IPS-20b (cell line): Measurements from ENCODE around the gene NFAM1.

Experiments
- H3K27ac ChIP-seq: one replicate; pipeline ENCODE4 v1.5.1; 2013; ENCODE audit warnings: low read length
- H3K27me3 ChIP-seq: 2 replicates; pipeline ENCODE4 v1.6.1; 2013; ENCODE audit warnings: mild to moderate bottlenecking, low read length, inconsistent platforms; ENCODE audit not compliant: insufficient read depth
- H3K36me3 ChIP-seq: 2 replicates; pipeline ENCODE4 v1.6.1; 2013; ENCODE audit warnings: low read depth, mild to moderate bottlenecking, inconsistent platforms, low read length, moderate library complexity; ENCODE audit not compliant: insufficient read depth
- H3K4me1 ChIP-seq: 2 replicates; pipeline ENCODE4 v1.6.1; 2013; ENCODE audit warnings: mild to moderate bottlenecking, control low read depth, inconsistent platforms, low read length, moderate library complexity; ENCODE audit not compliant: insufficient read depth
- H3K4me3 ChIP-seq: 2 replicates; pipeline ENCODE4 v1.5.1; 2013; ENCODE audit warnings: mild to moderate bottlenecking, low read length, inconsistent platforms
- H3K9ac ChIP-seq: 2 replicates; pipeline ENCODE4 v1.6.1; 2013; ENCODE audit warnings: low read depth, mild to moderate bottlenecking, inconsistent platforms, low read length, moderate library complexity
- H3K9me3 ChIP-seq: 2 replicates; pipeline ENCODE4 v1.6.1; 2013; ENCODE audit warnings: mild to moderate bottlenecking, low read depth, low read length, inconsistent platforms; ENCODE audit not compliant: insufficient read depth

The NFAM1 gene

DNA sequence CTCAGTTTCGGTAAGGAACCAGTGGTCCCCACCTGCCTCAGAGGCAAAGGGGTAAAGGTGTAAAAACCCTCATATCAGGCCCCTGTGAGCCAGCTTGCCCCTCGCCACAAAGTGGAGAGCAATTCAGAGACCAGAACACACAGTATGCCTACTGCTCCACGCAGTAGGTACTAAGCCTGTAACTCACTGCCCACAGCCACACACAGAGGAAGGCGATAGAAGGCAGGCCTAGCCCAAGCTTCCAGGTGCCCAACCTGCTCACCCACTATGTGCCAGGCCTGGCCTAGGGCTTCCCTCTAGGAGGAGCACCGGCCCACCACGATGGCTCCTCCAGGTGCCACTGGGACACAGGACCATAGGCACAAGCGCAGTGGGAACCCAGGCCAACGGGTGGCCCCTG, 98.7 kb downstream of the NFAM1 start:
- no peak overlapping the region for H3K9ac ChIP-seq
- no peak overlapping the region for H3K27ac ChIP-seq
- H3K9me3 ChIP-seq = no peaks in the 10 kb centered on the region
- no peaks in the 10 kb centered on the region for H3K36me3 ChIP-seq
- no peak overlapping the region for H3K4me3 ChIP-seq
- H3K27me3 ChIP-seq = no peaks in the 10 kb centered on the region
- H3K4me1 ChIP-seq = no peaks in the 10 kb centered on the region

DNA sequence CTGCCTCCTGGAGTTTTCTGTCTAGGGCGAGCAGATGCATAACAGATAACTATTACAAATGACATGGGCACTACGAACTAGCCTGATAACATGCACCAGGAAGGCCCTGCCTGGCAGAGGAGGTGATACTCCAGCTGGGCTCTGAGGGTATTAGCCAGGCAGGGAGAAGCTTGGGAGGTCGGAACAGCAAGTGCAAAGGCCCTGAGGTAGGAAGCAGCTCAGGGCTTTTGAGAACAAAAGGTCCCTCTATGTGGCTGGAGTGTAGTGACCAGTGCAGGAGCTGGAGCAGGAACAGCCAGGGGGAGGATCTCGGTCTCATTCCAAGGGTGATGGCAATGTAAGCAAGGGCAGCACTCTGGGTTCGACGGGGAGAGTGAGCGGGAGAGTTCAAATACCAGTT, 100.1 kb downstream of the NFAM1 start:
- no peak overlapping the region for H3K9ac ChIP-seq
- no peak overlapping the region for H3K4me3 ChIP-seq
- H3K9me3 ChIP-seq = no peaks in the 10 kb centered on the region
- H3K36me3 ChIP-seq = no peaks in the 10 kb centered on the region
- no peak overlapping the region for H3K27ac ChIP-seq
- H3K4me1 ChIP-seq = no peaks in the 10 kb centered on the region
- no peaks in the 10 kb centered on the region for H3K27me3 ChIP-seq

DNA sequence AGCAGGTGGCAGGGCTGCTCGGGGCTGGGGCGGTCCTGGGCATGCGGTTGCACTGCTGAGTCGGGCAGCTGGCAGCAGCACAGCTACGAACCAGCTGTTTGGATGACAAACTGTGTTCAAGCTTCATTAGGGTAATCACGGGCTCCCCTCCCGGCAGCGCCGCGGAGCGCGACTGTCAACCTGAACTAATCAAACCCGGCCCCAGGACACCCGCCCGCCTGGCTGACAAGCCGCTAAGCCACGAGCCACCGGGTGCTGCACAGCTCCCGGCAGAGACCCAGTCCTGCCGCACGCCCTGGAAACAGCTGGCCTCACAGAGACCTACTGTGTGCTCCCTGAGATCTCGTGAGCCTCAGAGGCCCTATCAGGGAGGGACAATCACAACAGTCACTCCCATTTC, 101.2 kb downstream of the NFAM1 start:
- Histone ChIP-seq H3K4me1 (no peaks in the 10 kb centered on the region), H3K27me3 (no peaks in the 10 kb centered on the region), H3K4me3 (no peak overlapping the region), H3K36me3 (no peaks in the 10 kb centered on the region), H3K9ac (no peak overlapping the region), H3K9me3 (no peaks in the 10 kb centered on the region), H3K27ac (no peak overlapping the region)
